Neural cell (in vitro differentiated cells): ENCODE results near the gene NR2C1. TPM values are rescaled to one million over a fixed set of nuclear protein-coding genes. Genes with fewer than 3 reads are reported as not detected.

Experiments used
- H2AFZ ChIP-seq: fragments of 200-600, 300-800 bp; sonication (generic), shearing (Covaris generic); 2 replicates; pipeline ENCODE4 v1.6.0; 2014; ENCODE audit warnings: low read depth, mild to moderate bottlenecking, antibody characterized with exemption, low read length, moderate library complexity
- H3F3A ChIP-seq: fragments of 200-600 bp; shearing (Covaris generic); 2 replicates; pipeline ENCODE4 v1.6.1; 2016; ENCODE audit warnings: mild to moderate bottlenecking, moderate library complexity, mixed read lengths, antibody characterized with exemption, low read length; ENCODE audit not compliant: insufficient read depth, poor library complexity, severe bottlenecking
- H3K27ac ChIP-seq: fragments of 200-600, 300-800 bp; sonication (generic), shearing (Covaris generic); 2 replicates; pipeline ENCODE4 v1.5.1; 2014; ENCODE audit warnings: mild to moderate bottlenecking, low read length, moderate library complexity
- H3K27me3 ChIP-seq: fragments of 300-800, 200-600 bp; sonication (generic), shearing (Covaris generic); 2 replicates; pipeline ENCODE4 v1.6.0; 2014; ENCODE audit warnings: mild to moderate bottlenecking, low read depth, low read length, moderate library complexity; ENCODE audit not compliant: insufficient read depth
- H3K36me3 ChIP-seq: fragments of 300-800, 200-600 bp; sonication (generic), shearing (Covaris generic); 2 replicates; pipeline ENCODE4 v1.5.1; 2014; ENCODE audit warnings: mild to moderate bottlenecking, antibody characterized with exemption, low read length, moderate library complexity; ENCODE audit not compliant: insufficient read depth
- H3K4me2 ChIP-seq: fragments of 300-800, 200-600 bp; sonication (generic), shearing (Covaris generic); 2 replicates; pipeline ENCODE4 v1.6.0; 2014; ENCODE audit warnings: mild to moderate bottlenecking, low read length
- H3K4me3 ChIP-seq: fragments of 300-800, 200-600 bp; sonication (generic), shearing (Covaris generic); 2 replicates; pipeline ENCODE4 v1.5.1; 2014; ENCODE audit warnings: mild to moderate bottlenecking, low read length, moderate library complexity
- H3K79me2 ChIP-seq: fragments of 200-600 bp; shearing (Covaris generic); replicated peaks from 2 replicates; pipeline ENCODE4 v1.6.0; 2014; ENCODE audit warnings: mild to moderate bottlenecking, low read length, moderate library complexity; ENCODE audit not compliant: insufficient read depth
- H3K9ac ChIP-seq: fragments of 300-800, 200-600 bp; sonication (generic), shearing (Covaris generic); 2 replicates; pipeline ENCODE4 v1.6.1; 2016; ENCODE audit warnings: mild to moderate bottlenecking, low read length, mixed read lengths
- H3K9me2 ChIP-seq: fragments of 200-600 bp; shearing (Covaris generic); 2 replicates; pipeline ENCODE4 v1.6.1; 2016; ENCODE audit warnings: mild to moderate bottlenecking, low read length, mixed read lengths; ENCODE audit not compliant: insufficient read depth
- H3K9me3 ChIP-seq: fragments of 200-600, 300-800 bp; sonication (generic), shearing (Covaris generic); 2 replicates; pipeline ENCODE4 v1.6.1; 2016; ENCODE audit warnings: mild to moderate bottlenecking, mixed run types, low read length, moderate library complexity, mixed read lengths
- H4K20me1 ChIP-seq: fragments of 200-600 bp; shearing (Covaris generic); 2 replicates; pipeline ENCODE4 v1.6.1; 2016; ENCODE audit warnings: mild to moderate bottlenecking, mixed run types; ENCODE audit not compliant: insufficient read depth
- EP300 ChIP-seq: fragments of 450-650 bp; conservative IDR thresholded peaks from 2 replicates; pipeline ENCODE4 v1.6.1; 2014; ENCODE audit warnings: antibody characterized with exemption, mild to moderate bottlenecking, moderate library complexity; ENCODE audit not compliant: poor library complexity, severe bottlenecking
- EZH2 ChIP-seq: fragments of 200-600, 300-800 bp; shearing (Covaris generic), sonication (generic); IDR thresholded peaks from 2 replicates; pipeline ENCODE4 v1.6.1; 2014; ENCODE audit warnings: antibody characterized with exemption, low read length, borderline replicate concordance, mild to moderate bottlenecking; ENCODE audit not compliant: insufficient read depth, poor library complexity, severe bottlenecking
- MXI1 ChIP-seq: fragments of 450-650 bp; conservative IDR thresholded peaks from 2 replicates; pipeline ENCODE4 v1.6.1; 2014; ENCODE audit warnings: antibody characterized with exemption, mild to moderate bottlenecking; ENCODE audit not compliant: poor library complexity, severe bottlenecking
- POLR2AphosphoS5 ChIP-seq: IDR thresholded peaks from 2 replicates; pipeline ENCODE4 v1.6.1; 2012
- RAD21 ChIP-seq: fragments of 450-650 bp; conservative IDR thresholded peaks from 2 replicates; pipeline ENCODE4 v1.6.1; 2014; ENCODE audit warnings: antibody characterized with exemption, mild to moderate bottlenecking, moderate library complexity
- SMC3 ChIP-seq: fragments of 450-650 bp; conservative IDR thresholded peaks from 2 replicates; pipeline ENCODE4 v1.6.1; 2014; ENCODE audit warnings: antibody characterized with exemption, mild to moderate bottlenecking, moderate library complexity; ENCODE audit not compliant: poor library complexity
- polyA plus RNA-seq: library from polyadenylated mRNA; depleted of rRNA; stranded (reverse); fragments of >200 nt; gene quantifications from 2 replicates; pipeline ENCODE4 v1.2.3, GENCODE V29; 2014
- TF ChIP-seq, protein P1 (sequence below): IDR thresholded peaks from 2 replicates; pipeline ENCODE4 v1.6.1; 2012; ENCODE audit warnings: borderline replicate concordance
- TF ChIP-seq, protein P2 (sequence below): fragments of 450-650 bp; IDR thresholded peaks from 2 replicates; pipeline ENCODE4 v1.5.1; 2014; ENCODE audit warnings: antibody characterized with exemption, mild to moderate bottlenecking, moderate library complexity; ENCODE audit not compliant: poor library complexity, severe bottlenecking

The NR2C1 gene
- polyA plus RNA-seq, 1 donor from 2014 or later, result 137 TPM

DNA sequence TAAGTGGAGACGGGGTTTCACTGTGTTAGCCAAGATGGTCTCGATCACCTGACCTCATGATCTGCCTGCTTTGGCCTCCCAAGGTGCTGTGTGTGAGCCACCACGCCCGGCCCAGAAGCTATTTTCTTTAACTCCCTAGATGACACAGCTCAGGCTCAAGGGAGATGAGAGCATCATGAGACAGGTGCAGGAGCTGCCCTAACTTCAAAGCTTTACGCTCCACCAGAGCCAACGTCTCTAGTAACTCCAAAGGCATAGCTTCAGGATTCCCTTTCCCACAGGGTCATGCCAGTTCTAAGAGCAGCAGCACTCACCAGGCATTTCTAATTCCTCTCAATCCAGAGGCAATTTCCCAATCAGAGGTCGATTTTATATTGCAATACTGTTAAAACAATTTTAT is 91.0 kb downstream of the NR2C1 start:
- H2AFZ ChIP-seq, result no peak overlapping the region
- H3K4me3 ChIP-seq, result no peak overlapping the region
- H3K36me3 ChIP-seq, result no peaks in the 10 kb centered on the region
- no peak overlapping the region for H3K9ac ChIP-seq
- H3K9me3 ChIP-seq, result no peaks in the 10 kb centered on the region
- TF ChIP-seq RAD21 (no peak), SMC3 (no peak), POLR2AphosphoS5 (no peak), MXI1 (no peak), EP300 (no peak)
- TF ChIP-seq, protein P1, sequence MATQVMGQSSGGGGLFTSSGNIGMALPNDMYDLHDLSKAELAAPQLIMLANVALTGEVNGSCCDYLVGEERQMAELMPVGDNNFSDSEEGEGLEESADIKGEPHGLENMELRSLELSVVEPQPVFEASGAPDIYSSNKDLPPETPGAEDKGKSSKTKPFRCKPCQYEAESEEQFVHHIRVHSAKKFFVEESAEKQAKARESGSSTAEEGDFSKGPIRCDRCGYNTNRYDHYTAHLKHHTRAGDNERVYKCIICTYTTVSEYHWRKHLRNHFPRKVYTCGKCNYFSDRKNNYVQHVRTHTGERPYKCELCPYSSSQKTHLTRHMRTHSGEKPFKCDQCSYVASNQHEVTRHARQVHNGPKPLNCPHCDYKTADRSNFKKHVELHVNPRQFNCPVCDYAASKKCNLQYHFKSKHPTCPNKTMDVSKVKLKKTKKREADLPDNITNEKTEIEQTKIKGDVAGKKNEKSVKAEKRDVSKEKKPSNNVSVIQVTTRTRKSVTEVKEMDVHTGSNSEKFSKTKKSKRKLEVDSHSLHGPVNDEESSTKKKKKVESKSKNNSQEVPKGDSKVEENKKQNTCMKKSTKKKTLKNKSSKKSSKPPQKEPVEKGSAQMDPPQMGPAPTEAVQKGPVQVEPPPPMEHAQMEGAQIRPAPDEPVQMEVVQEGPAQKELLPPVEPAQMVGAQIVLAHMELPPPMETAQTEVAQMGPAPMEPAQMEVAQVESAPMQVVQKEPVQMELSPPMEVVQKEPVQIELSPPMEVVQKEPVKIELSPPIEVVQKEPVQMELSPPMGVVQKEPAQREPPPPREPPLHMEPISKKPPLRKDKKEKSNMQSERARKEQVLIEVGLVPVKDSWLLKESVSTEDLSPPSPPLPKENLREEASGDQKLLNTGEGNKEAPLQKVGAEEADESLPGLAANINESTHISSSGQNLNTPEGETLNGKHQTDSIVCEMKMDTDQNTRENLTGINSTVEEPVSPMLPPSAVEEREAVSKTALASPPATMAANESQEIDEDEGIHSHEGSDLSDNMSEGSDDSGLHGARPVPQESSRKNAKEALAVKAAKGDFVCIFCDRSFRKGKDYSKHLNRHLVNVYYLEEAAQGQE, result no peak
- TF ChIP-seq, protein P2, sequence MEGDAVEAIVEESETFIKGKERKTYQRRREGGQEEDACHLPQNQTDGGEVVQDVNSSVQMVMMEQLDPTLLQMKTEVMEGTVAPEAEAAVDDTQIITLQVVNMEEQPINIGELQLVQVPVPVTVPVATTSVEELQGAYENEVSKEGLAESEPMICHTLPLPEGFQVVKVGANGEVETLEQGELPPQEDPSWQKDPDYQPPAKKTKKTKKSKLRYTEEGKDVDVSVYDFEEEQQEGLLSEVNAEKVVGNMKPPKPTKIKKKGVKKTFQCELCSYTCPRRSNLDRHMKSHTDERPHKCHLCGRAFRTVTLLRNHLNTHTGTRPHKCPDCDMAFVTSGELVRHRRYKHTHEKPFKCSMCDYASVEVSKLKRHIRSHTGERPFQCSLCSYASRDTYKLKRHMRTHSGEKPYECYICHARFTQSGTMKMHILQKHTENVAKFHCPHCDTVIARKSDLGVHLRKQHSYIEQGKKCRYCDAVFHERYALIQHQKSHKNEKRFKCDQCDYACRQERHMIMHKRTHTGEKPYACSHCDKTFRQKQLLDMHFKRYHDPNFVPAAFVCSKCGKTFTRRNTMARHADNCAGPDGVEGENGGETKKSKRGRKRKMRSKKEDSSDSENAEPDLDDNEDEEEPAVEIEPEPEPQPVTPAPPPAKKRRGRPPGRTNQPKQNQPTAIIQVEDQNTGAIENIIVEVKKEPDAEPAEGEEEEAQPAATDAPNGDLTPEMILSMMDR, result no peak
- H3K4me2 ChIP-seq, result no peak overlapping the region
- no peaks in the 10 kb centered on the region for H4K20me1 ChIP-seq
- H3K9me2 ChIP-seq, result no peaks in the 10 kb centered on the region
- H3F3A ChIP-seq, result no peaks in the 10 kb centered on the region
- H3K79me2 ChIP-seq, result no peaks in the 10 kb centered on the region
- no peaks in the 10 kb centered on the region for H3K27me3 ChIP-seq
- H3K27ac ChIP-seq, result no peak overlapping the region

DNA sequence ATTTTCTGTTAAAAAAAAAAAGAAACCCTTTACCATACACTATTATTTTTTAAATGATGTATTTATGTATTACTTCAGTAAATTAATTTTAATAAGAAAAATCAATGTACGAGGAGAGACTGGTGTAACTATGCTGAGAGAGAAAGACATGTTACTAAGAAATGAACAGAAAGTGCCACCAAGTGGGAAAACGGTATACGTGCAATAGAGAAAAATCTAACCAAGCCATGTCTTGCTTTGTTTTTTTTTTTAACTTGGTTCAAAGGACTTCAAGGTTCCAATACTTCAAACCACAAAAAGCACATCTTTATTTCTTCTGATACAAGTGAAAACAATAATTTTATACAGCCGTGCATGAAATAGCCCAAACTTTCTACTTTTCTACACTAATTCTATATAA is 92.8 kb downstream of the NR2C1 start:
- H3K36me3 ChIP-seq, result no peaks in the 10 kb centered on the region

More for the DNA sequence above, 92.8 kb downstream of the NR2C1 start:
- no peaks in the 10 kb centered on the region for H3K79me2 ChIP-seq
- H3K27me3 ChIP-seq, result no peaks in the 10 kb centered on the region
- TF ChIP-seq, protein P1, result no peak
- TF ChIP-seq, protein P2, result peak; percentile 80
- no peak for TF ChIP-seq POLR2AphosphoS5
- no peak for TF ChIP-seq EP300
- peak; percentile 88 for TF ChIP-seq RAD21
- peak; percentile 88 for TF ChIP-seq SMC3
- no peak for TF ChIP-seq EZH2
- H3K27ac ChIP-seq, result no peak overlapping the region
- H3K9ac ChIP-seq, result no peak overlapping the region
- no peak overlapping the region for H2AFZ ChIP-seq
- no peaks in the 10 kb centered on the region for H3K9me3 ChIP-seq
- no peaks in the 10 kb centered on the region for H4K20me1 ChIP-seq
- H3K4me2 ChIP-seq, result no peak overlapping the region
- no peak overlapping the region for H3K4me3 ChIP-seq
- H3F3A ChIP-seq, result no peaks in the 10 kb centered on the region
- H3K9me2 ChIP-seq, result no peaks in the 10 kb centered on the region
